Kidney (tissue), 14 donors: ENCODE measurements around the gene UROD. TPM values are rescaled to one million over a fixed set of nuclear protein-coding genes. Genes with fewer than 3 reads are reported as not detected.

Experiments
- DNase-seq, 5 donors: peaks; one replicate each; pipeline ENCODE4 v3.0.0-alpha.2; 2013 to 2020
- FAIRE-seq: peaks from 2 replicates; lab custom pipeline; 2012; peaks lifted over from hg19 to GRCh38; lab: Jason Lieb, UNC
- H3K27ac ChIP-seq, 2 donors: one replicate each; pipeline ENCODE4 v1.7.0; 2013; ENCODE audit warnings: low read depth in 2 of 2, low read length in 2 of 2, inconsistent platforms in 1 of 2
- H3K27me3 ChIP-seq: one replicate; pipeline ENCODE4 v1.7.1; 2013; ENCODE audit warnings: low read length, inconsistent platforms; ENCODE audit not compliant: control insufficient read depth, insufficient read depth
- H3K36me3 ChIP-seq, 3 donors: one replicate each; pipeline versions ENCODE4 v1.7.0 to v1.7.1; 2013; ENCODE audit warnings: low read length in 3 of 3, control low read depth in 1 of 3, inconsistent platforms in 1 of 3; ENCODE audit not compliant: insufficient read depth in 3 of 3, control insufficient read depth in 2 of 3
- H3K4me1 ChIP-seq, 3 donors: one replicate each; pipeline versions ENCODE4 v1.7.0 to v1.7.1; 2013; ENCODE audit warnings: low read length in 3 of 3, inconsistent platforms in 1 of 3, low read depth in 1 of 3; ENCODE audit not compliant: control insufficient read depth in 2 of 3, insufficient read depth in 2 of 3
- H3K4me3 ChIP-seq, 3 donors: one replicate each; pipeline versions ENCODE4 v1.7.0 to v1.8.1; 2013; ENCODE audit warnings: low read length in 3 of 3, control low read depth in 1 of 3, inconsistent platforms in 1 of 3
- H3K9ac ChIP-seq, 3 donors: one replicate each; pipeline versions ENCODE4 v1.7.0 to v1.7.1; 2013; ENCODE audit warnings: low read length in 3 of 3, control low read depth in 1 of 3, inconsistent platforms in 1 of 3
- H3K9me3 ChIP-seq, 3 donors: one replicate each; pipeline versions ENCODE4 v1.7.0 to v1.7.1; 2013; ENCODE audit warnings: low read length in 3 of 3, control low read depth in 1 of 3, inconsistent platforms in 1 of 3; ENCODE audit not compliant: control insufficient read depth in 2 of 3, insufficient read depth in 1 of 3
- CTCF ChIP-seq: IDR thresholded peaks from 3 replicates; pipeline ENCODE4 v1.5.1; 2012; ENCODE audit warnings: mild to moderate bottlenecking, moderate library complexity, borderline replicate concordance; ENCODE audit not compliant: insufficient read depth; ENCODE audit errors: extremely low read depth
- intact Hi-C: fragments of 100-400 bp; cut with DNase I; formaldehyde crosslinking; loops from one replicate; pipeline ENCODE4 v1.11.1; 2022
- polyA plus RNA-seq: library from polyadenylated mRNA; stranded (reverse); fragments of 350-450 nt; fragmentation: Illumina TruSeq; extraction: RNeasy Lipid Tissue Mini Kit (QIAGEN cat#74804); gene quantifications from one replicate; pipeline ENCODE4 v1.2.3, GENCODE V29; 2014; ENCODE audit warnings: low read depth, low replicate concordance; ENCODE audit not compliant: insufficient read depth
- total RNA-seq: library from RNA; stranded (reverse); fragmentation: NEBNext Ultra II Directional; extraction: Animal tissue kit (Norgen Biotek cat#: 25700); gene quantifications from one replicate; pipeline ENCODE4 v1.2.1, GENCODE V29; 2021
- donor health status: control.
- donor health status: control.
- donor health status: control.
- donor health status: control.
- donor health status: control.
- donor health status: DM: yes; HTN: yes; CAD: no.
- donor health status: Normal renal cell carcinoma (clear cell type).

The UROD gene
- total and polyA plus RNA-seq, 2 donors from 2014 or later, result 71.0 to 172 TPM

- DNase-seq (no peak), FAIRE-seq (no peak)
- H3K9ac ChIP-seq, result no peak overlapping the region
- TF ChIP-seq CTCF, result no peak
- no peak overlapping the region for H3K27ac ChIP-seq
- H3K9me3 ChIP-seq, result no peaks in the 10 kb centered on the region
- no peaks in the 10 kb centered on the region for H3K4me1 ChIP-seq
- intact Hi-C loops, result no loop called here
- H3K36me3 ChIP-seq, result no peaks in the 10 kb centered on the region
- no peaks in the 10 kb centered on the region for H3K27me3 ChIP-seq
- H3K4me3 ChIP-seq, result no peak overlapping the region
These were observed 47.7 kb upstream of the UROD start for GRCh38 chr1:44964396-44964795.

GRCh38 chr1:44970317-44970716 is 41.7 kb upstream of the UROD start:
- H3K27me3 ChIP-seq, result no peaks in the 10 kb centered on the region
- H3K4me1 ChIP-seq, result no peaks in the 10 kb centered on the region
- peaks cover 0 to 3% (median under 1%) of the 10 kb centered on the region in 3 donors for H3K36me3 ChIP-seq
- H3K9ac ChIP-seq, result no peak overlapping the region
- no peak for TF ChIP-seq CTCF
- no peak overlapping the region for H3K27ac ChIP-seq
- intact Hi-C loops, result no loop called here
- FAIRE-seq (no peak), DNase-seq (no peak)
- no peaks in the 10 kb centered on the region for H3K9me3 ChIP-seq
- no peak overlapping the region for H3K4me3 ChIP-seq

GRCh38 chr1:44973645-44974044 is 38.4 kb upstream of the UROD start:
- DNase-seq, result no peak
- intact Hi-C loops, result no loop called here
- H3K27me3 ChIP-seq, result no peaks in the 10 kb centered on the region

More at GRCh38 chr1:44973645-44974044, 38.4 kb upstream of the UROD start:
- no peak overlapping the region for H3K27ac ChIP-seq
- no peak overlapping the region for H3K4me3 ChIP-seq
- no peaks in the 10 kb centered on the region for H3K4me1 ChIP-seq
- peaks cover 3 to 18% (median 9%) of the 10 kb centered on the region in 3 donors for H3K36me3 ChIP-seq
- no peak for TF ChIP-seq CTCF
- no peak overlapping the region for H3K9ac ChIP-seq
- no peaks in the 10 kb centered on the region for H3K9me3 ChIP-seq
- no peak for FAIRE-seq
